ENCODE measurements around the gene IL1RL2.

The IL1RL2 gene

GRCh38 chr2:102186791-102187495, at the start of gene IL1RL2:
Gene IL1RL2 (plus strand): TSS chr2:102187023. CDS start chr2:102187868, 845 bp downstream.
- H3K4me3 ChIP-seq (ENCODE audit: low read depth, low read length): peak within 1 kb of the TSS; percentile 44
- TF ChIP-seq, protein P1, sequence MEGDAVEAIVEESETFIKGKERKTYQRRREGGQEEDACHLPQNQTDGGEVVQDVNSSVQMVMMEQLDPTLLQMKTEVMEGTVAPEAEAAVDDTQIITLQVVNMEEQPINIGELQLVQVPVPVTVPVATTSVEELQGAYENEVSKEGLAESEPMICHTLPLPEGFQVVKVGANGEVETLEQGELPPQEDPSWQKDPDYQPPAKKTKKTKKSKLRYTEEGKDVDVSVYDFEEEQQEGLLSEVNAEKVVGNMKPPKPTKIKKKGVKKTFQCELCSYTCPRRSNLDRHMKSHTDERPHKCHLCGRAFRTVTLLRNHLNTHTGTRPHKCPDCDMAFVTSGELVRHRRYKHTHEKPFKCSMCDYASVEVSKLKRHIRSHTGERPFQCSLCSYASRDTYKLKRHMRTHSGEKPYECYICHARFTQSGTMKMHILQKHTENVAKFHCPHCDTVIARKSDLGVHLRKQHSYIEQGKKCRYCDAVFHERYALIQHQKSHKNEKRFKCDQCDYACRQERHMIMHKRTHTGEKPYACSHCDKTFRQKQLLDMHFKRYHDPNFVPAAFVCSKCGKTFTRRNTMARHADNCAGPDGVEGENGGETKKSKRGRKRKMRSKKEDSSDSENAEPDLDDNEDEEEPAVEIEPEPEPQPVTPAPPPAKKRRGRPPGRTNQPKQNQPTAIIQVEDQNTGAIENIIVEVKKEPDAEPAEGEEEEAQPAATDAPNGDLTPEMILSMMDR (IDR thresholded peaks at IDR 0.05; ENCODE audit: low read depth, low read length): no peak

- TF ChIP-seq, protein P1 (IDR thresholded peaks at IDR 0.05; ENCODE audit: low read depth, low read length): no peak
These were observed 49.7 kb upstream of the IL1RL2 start for GRCh38 chr2:102137138-102137537.

GRCh38 chr2:102138331-102138730, 48.5 kb upstream of the IL1RL2 start:
- TF ChIP-seq, protein P1 (IDR thresholded peaks at IDR 0.05; ENCODE audit: low read depth, low read length): no peak
- H3K4me3 ChIP-seq (ENCODE audit: low read depth, low read length): no peak overlapping the region

More at GRCh38 chr2:102137138-102137537, 49.7 kb upstream of the IL1RL2 start:
- H3K4me3 ChIP-seq (ENCODE audit: low read depth, low read length): no peak overlapping the region

DNA sequence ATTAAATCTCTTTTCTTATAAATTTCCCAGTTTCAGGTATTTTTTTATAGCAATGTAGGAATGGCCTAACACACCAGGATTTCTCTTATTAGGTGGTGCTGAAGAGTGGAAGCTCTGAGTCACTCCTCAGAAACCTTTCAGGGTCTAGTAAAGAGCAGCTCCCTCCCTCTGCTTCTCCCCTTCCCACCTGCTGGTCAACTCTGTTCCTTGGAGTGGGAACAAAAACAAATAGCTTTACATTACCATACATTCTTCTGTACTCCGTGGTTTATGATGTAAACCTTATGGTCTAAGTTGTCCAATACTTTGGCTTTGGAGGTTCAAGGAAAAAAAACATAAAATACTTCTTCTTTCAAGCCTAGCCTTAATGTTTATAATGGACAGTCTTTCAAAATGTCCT, 47.0 kb upstream of the IL1RL2 start:
- H3K4me3 ChIP-seq (ENCODE audit: low read depth, low read length): no peak overlapping the region
- TF ChIP-seq, protein P1 (IDR thresholded peaks at IDR 0.05; ENCODE audit: low read depth, low read length): no peak

- TF ChIP-seq, protein P1 (IDR thresholded peaks at IDR 0.05; ENCODE audit: low read depth, low read length): no peak
- no peak overlapping the region for H3K4me3 ChIP-seq (ENCODE audit: low read depth, low read length)
These were observed 46.4 kb upstream of the IL1RL2 start for GRCh38 chr2:102140377-102140776.

DNA sequence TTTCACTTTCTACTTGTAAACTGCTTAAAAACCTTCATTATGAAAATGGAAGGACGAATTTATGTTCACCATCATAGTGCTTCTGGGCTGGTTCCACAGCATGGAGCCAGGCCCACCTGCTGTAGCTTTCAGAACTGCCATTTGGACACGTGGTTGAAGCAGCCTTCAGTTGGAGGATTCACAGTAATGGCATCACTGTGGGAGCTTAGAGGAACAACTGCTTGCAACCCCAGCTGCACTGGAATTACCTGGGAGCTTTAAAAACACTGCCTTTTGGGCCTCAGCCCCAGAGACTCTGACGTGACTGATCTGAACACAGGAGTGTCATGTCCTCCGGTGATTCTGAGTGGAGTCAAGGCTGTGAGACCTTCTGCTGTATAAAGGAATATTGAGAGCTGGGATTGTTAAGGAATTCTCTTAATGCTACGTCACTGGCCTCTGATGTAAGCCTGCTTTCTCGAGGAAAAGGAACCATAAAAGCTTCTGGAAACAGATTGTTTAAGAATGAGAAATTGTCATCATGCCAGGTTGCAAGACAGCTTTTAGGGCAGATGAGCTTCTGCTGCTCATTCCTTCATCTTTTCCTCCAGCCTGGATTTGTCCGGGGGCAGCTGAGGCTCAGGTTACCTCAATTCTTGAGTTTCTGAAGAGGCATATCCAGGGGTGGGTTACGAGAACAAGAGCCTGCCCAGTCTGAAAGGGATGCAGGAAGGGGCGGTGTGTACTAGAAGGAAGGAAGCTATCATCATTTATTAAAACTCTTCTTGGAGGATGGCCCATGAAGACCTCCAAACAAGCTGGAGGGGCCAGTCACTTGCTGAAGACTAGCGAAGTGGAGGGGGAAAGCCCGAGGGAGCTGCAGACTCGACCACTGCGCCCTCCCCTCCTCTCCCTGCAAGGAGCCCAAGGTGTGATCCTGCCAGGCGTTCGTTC, 45.5 kb upstream of the IL1RL2 start:
- TF ChIP-seq, protein P1 (IDR thresholded peaks at IDR 0.05; ENCODE audit: low read depth, low read length): no peak
- H3K4me3 ChIP-seq (ENCODE audit: low read depth, low read length): peak overlapping the region; percentile 71
